Peyer's patch (tissue), 4 donors: ENCODE measurements around the gene PPAT. TPM values are rescaled to one million over a fixed set of nuclear protein-coding genes. Genes with fewer than 3 reads are reported as not detected.

ENCODE experiments used
- DNase-seq, 3 donors: peaks; one replicate each; pipeline ENCODE4 v3.0.0-alpha.2; 2017 to 2019
- H3K27ac ChIP-seq, 4 donors: fragments of 200-600 bp; sonication (generic); one replicate each; pipeline ENCODE4 v1.5.1; 2016 to 2019
- H3K27me3 ChIP-seq, 2 donors: fragments of 200-600 bp; sonication (generic); one replicate each; pipeline ENCODE4 v1.5.1; 2019
- H3K36me3 ChIP-seq, 3 donors: fragments of 200-600 bp; sonication (generic); one replicate each; pipeline ENCODE4 v1.5.1; 2016 to 2019
- H3K4me1 ChIP-seq, 4 donors: fragments of 200-600 bp; sonication (generic); one replicate each; pipeline ENCODE4 v1.5.1; 2016 to 2019
- H3K4me3 ChIP-seq, 4 donors: fragments of 200-600 bp; sonication (generic); 1 replicate in 3 of 4; 2 replicates in 1 of 4; pipeline ENCODE4 v1.5.1; 2016 to 2019; ENCODE audit warnings: mild to moderate bottlenecking in 1 of 4
- H3K9me3 ChIP-seq, 4 donors: fragments of 200-600 bp; sonication (generic); one replicate each; pipeline ENCODE4 v1.5.1; 2016 to 2019; ENCODE audit warnings: mild to moderate bottlenecking in 1 of 4
- CTCF ChIP-seq, 6 experiments: fragments of 450-650 bp in 4 of 6; fragments of 200-600 bp in 2 of 6; sonication (generic) in 1 of 6; IDR thresholded peaks; one replicate each; pipeline ENCODE4 v1.5.1; 2017 to 2019; ENCODE audit warnings: antibody characterized with exemption in 6 of 6, mild to moderate bottlenecking in 3 of 6, moderate library complexity in 1 of 6
- POLR2A ChIP-seq, 2 donors: fragments of 450-650 bp; IDR thresholded peaks; one replicate each; pipeline ENCODE4 v1.5.1; 2017; ENCODE audit warnings: antibody characterized with exemption in 2 of 2, mild to moderate bottlenecking in 2 of 2, moderate library complexity in 2 of 2
- total RNA-seq, 4 donors: library from RNA; depleted of rRNA; stranded (reverse); fragments of >200 nt; gene quantifications; one replicate each; pipeline ENCODE4 v1.1.0, GENCODE V29; 2016

PPAT gene
- total RNA-seq, 4 donors from 2014 or later, result 1.6 to 5.0 (median 2.3) TPM

GRCh38 chr4:56448301-56448700 is 12.9 kb upstream of the PPAT start:
- H3K27me3 ChIP-seq, result no peaks in the 10 kb centered on the region
- H3K27ac ChIP-seq, result no peak overlapping the region
- H3K36me3 ChIP-seq, result peaks cover 0 to 38% (median 0%) of the 10 kb centered on the region in 3 donors
- no peaks in the 10 kb centered on the region for H3K9me3 ChIP-seq
- no peaks in the 10 kb centered on the region for H3K4me1 ChIP-seq
- H3K4me3 ChIP-seq, result no peak overlapping the region
- DNase-seq, result no peak
- no peak for TF ChIP-seq POLR2A (IDR thresholded peaks at IDR 0.05)
- no peak for TF ChIP-seq CTCF (IDR thresholded peaks at IDR 0.05)

GRCh38 chr4:56445699-56446098 is 10.3 kb upstream of the PPAT start:
- Histone ChIP-seq H3K4me3 (no peak overlapping the region), H3K27ac (no peak overlapping the region), H3K9me3 (no peaks in the 10 kb centered on the region), H3K36me3 (peaks cover 0 to 27% (median 0%) of the 10 kb centered on the region in 3 donors), H3K4me1 (no peaks in the 10 kb centered on the region), H3K27me3 (no peaks in the 10 kb centered on the region)
- TF ChIP-seq CTCF (IDR thresholded peaks at IDR 0.05) (no peak), POLR2A (IDR thresholded peaks at IDR 0.05) (no peak)
- no peak for DNase-seq

GRCh38 chr4:56444719-56445118 is 9.3 kb upstream of the PPAT start:
- Histone ChIP-seq H3K36me3 (peaks cover 0 to 25% (median 0%) of the 10 kb centered on the region in 3 donors), H3K4me3 (no peak overlapping the region), H3K27ac (no peak overlapping the region), H3K27me3 (no peaks in the 10 kb centered on the region), H3K4me1 (no peaks in the 10 kb centered on the region), H3K9me3 (no peaks in the 10 kb centered on the region)
- TF ChIP-seq POLR2A (IDR thresholded peaks at IDR 0.05) (no peak), CTCF (IDR thresholded peaks at IDR 0.05) (no peak)
- no peak for DNase-seq

- H3K27ac ChIP-seq, result no peak overlapping the region
- peaks cover 0 to 5% (median 0%) of the 10 kb centered on the region in 4 donors for H3K4me1 ChIP-seq
- H3K27me3 ChIP-seq, result no peaks in the 10 kb centered on the region
- H3K4me3 ChIP-seq, result no peak overlapping the region
- DNase-seq, result no peak
- H3K36me3 ChIP-seq, result peaks cover 0 to 8% (median 0%) of the 10 kb centered on the region in 3 donors
- no peaks in the 10 kb centered on the region for H3K9me3 ChIP-seq
- TF ChIP-seq CTCF (IDR thresholded peaks at IDR 0.05), result no peak
- no peak for TF ChIP-seq POLR2A (IDR thresholded peaks at IDR 0.05)
These were observed 5.6 kb upstream of the PPAT start for GRCh38 chr4:56440983-56441382.

GRCh38 chr4:56438766-56439165 is 3.4 kb upstream of the PPAT start:
- no peak for DNase-seq
- peaks cover 0 to 8% (median 0%) of the 10 kb centered on the region in 3 donors for H3K36me3 ChIP-seq
- no peak for TF ChIP-seq POLR2A (IDR thresholded peaks at IDR 0.05)
- TF ChIP-seq CTCF (IDR thresholded peaks at IDR 0.05), result no peak
- H3K9me3 ChIP-seq, result no peaks in the 10 kb centered on the region
- peaks cover 0 to 12% (median 0%) of the 10 kb centered on the region in 4 donors for H3K4me1 ChIP-seq
- H3K27me3 ChIP-seq, result no peaks in the 10 kb centered on the region
- no peak overlapping the region for H3K4me3 ChIP-seq
- no peak overlapping the region for H3K27ac ChIP-seq
